KMS-11 (cell line): Measurements from ENCODE around the gene PTPRJ.

Experiments
- H2AFZ ChIP-seq: fragments of 200-600 bp; sonication (generic); 2 replicates; pipeline ENCODE4 v1.6.1; 2016; ENCODE audit warnings: antibody characterized with exemption, mixed run types, low read depth
- H3K27ac ChIP-seq: fragments of 200-600 bp; sonication (generic); 2 replicates; pipeline ENCODE4 v1.6.1; 2016; ENCODE audit warnings: mild to moderate bottlenecking, mixed run types
- H3K27me3 ChIP-seq: fragments of 200-600 bp; sonication (generic); 2 replicates; pipeline ENCODE4 v1.6.1; 2017; ENCODE audit warnings: mild to moderate bottlenecking, low read depth, mixed run types, moderate library complexity; ENCODE audit not compliant: insufficient read depth
- H3K36me3 ChIP-seq: fragments of 200-600 bp; sonication (generic); 2 replicates; pipeline ENCODE4 v1.6.1; 2017; ENCODE audit warnings: mild to moderate bottlenecking, mixed run types; ENCODE audit not compliant: insufficient read depth
- H3K4me1 ChIP-seq: fragments of 200-600 bp; sonication (generic); 2 replicates; pipeline ENCODE4 v1.6.1; 2016; ENCODE audit warnings: mild to moderate bottlenecking, low read depth, mixed run types; ENCODE audit not compliant: poor library complexity, severe bottlenecking
- H3K4me2 ChIP-seq: fragments of 200-600 bp; sonication (generic); 2 replicates; pipeline ENCODE4 v1.7.0; 2016; ENCODE audit warnings: mild to moderate bottlenecking, mixed run types
- H3K4me3 ChIP-seq: fragments of 200-600 bp; sonication (generic); IDR thresholded peaks from 2 replicates; pipeline ENCODE4 v1.6.1; 2017; ENCODE audit warnings: low read depth, low read length, mixed read lengths; ENCODE audit not compliant: insufficient read depth
- H3K79me2 ChIP-seq: fragments of 200-600 bp; sonication (generic); 2 replicates; pipeline ENCODE4 v1.6.1; 2016; ENCODE audit warnings: low read depth, mixed run types; ENCODE audit not compliant: insufficient read depth
- H3K9ac ChIP-seq: fragments of 200-600 bp; sonication (generic); 2 replicates; pipeline ENCODE4 v1.6.1; 2016; ENCODE audit warnings: mild to moderate bottlenecking, mixed run types
- H4K20me1 ChIP-seq: fragments of 200-600 bp; sonication (generic); 2 replicates; pipeline ENCODE4 v1.6.1; 2016; ENCODE audit warnings: mild to moderate bottlenecking, mixed run types; ENCODE audit not compliant: insufficient read depth
- CTCF ChIP-seq: fragments of 200-600 bp; sonication (generic); conservative IDR thresholded peaks from 2 replicates; pipeline ENCODE4 v1.6.1; 2017; ENCODE audit warnings: low read depth, mild to moderate bottlenecking, antibody characterized with exemption, low read length, moderate library complexity, mixed read lengths

The PTPRJ gene

GRCh38 chr11:48054994-48055291, 74.6 kb downstream of the PTPRJ start:
- Histone ChIP-seq H2AFZ (no peak overlapping the region), H3K9ac (no peak overlapping the region), H4K20me1 (no peaks in the 10 kb centered on the region), H3K79me2 (no peaks in the 10 kb centered on the region), H3K4me2 (no peak overlapping the region), H3K4me1 (no peaks in the 10 kb centered on the region), H3K4me3 (no peak overlapping the region), H3K36me3 (no peaks in the 10 kb centered on the region), H3K27ac (no peak overlapping the region), H3K27me3 (no peaks in the 10 kb centered on the region)
- no peak for TF ChIP-seq CTCF

GRCh38 chr11:48055292-48056132, 75.2 kb downstream of the PTPRJ start:
- Histone ChIP-seq H2AFZ (no peak overlapping the region), H4K20me1 (no peaks in the 10 kb centered on the region), H3K36me3 (no peaks in the 10 kb centered on the region), H3K27ac (no peak overlapping the region), H3K4me3 (no peak overlapping the region), H3K27me3 (no peaks in the 10 kb centered on the region), H3K4me1 (no peaks in the 10 kb centered on the region), H3K4me2 (no peak overlapping the region), H3K79me2 (no peaks in the 10 kb centered on the region), H3K9ac (no peak overlapping the region)
- TF ChIP-seq CTCF: no peak

- no peak overlapping the region for H3K27ac ChIP-seq
- no peaks in the 10 kb centered on the region for H3K36me3 ChIP-seq
- H4K20me1 ChIP-seq: no peaks in the 10 kb centered on the region
- H3K4me2 ChIP-seq: no peak overlapping the region
- no peak for TF ChIP-seq CTCF
- H3K79me2 ChIP-seq: no peaks in the 10 kb centered on the region
- no peak overlapping the region for H3K9ac ChIP-seq
- H2AFZ ChIP-seq: no peak overlapping the region
- H3K27me3 ChIP-seq: no peaks in the 10 kb centered on the region
- H3K4me1 ChIP-seq: no peaks in the 10 kb centered on the region
- H3K4me3 ChIP-seq: no peak overlapping the region
These were observed 76.2 kb downstream of the PTPRJ start for GRCh38 chr11:48056325-48057183.

GRCh38 chr11:48058064-48058463, 77.7 kb downstream of the PTPRJ start:
- no peak overlapping the region for H2AFZ ChIP-seq
- no peaks in the 10 kb centered on the region for H3K4me1 ChIP-seq
- no peaks in the 10 kb centered on the region for H3K27me3 ChIP-seq
- no peaks in the 10 kb centered on the region for H3K79me2 ChIP-seq
- no peak for TF ChIP-seq CTCF
- H3K4me3 ChIP-seq: no peak overlapping the region
- no peaks in the 10 kb centered on the region for H4K20me1 ChIP-seq
- H3K27ac ChIP-seq: no peak overlapping the region
- no peak overlapping the region for H3K4me2 ChIP-seq
- no peak overlapping the region for H3K9ac ChIP-seq
- H3K36me3 ChIP-seq: no peaks in the 10 kb centered on the region
